ENCODE results near the gene ABHD2.

- TF ChIP-seq CTCF (conservative IDR thresholded peaks at IDR 0.05) (no peak), EZH2 (IDR thresholded peaks at IDR 0.05; ENCODE audit: low read depth) (no peak)
These were observed 15.9 kb upstream of the ABHD2 start for GRCh38 chr15:89072277-89072869.
